ENCODE measurements around the gene ATP13A4.

- TF ChIP-seq CREB1 (IDR thresholded peaks at IDR 0.05) = no peak
- TF ChIP-seq POLR2A (IDR thresholded peaks at IDR 0.05; ENCODE audit: control extremely low read depth in 1 of 2, low read depth in 2 of 2, low read length in 2 of 2) = no peak
- no peak for TF ChIP-seq TAF1 (IDR thresholded peaks at IDR 0.05; ENCODE audit: low read depth, low read length)
- TF ChIP-seq CTCF (IDR thresholded peaks at IDR 0.05; ENCODE audit: control extremely low read depth in 1 of 3, insufficient read depth in 1 of 3, low read depth in 1 of 3, low read length in 3 of 3) = no peak
Measured at GRCh38 chr3:193574488-193575070, 19.9 kb upstream of the ATP13A4 start.
